ENCODE results near the gene TBC1D22A. TPM values are rescaled to one million over a fixed set of nuclear protein-coding genes. Genes with fewer than 3 reads are reported as not detected.

Gene TBC1D22A
- total and polyA plus RNA-seq, 8 donors = 12.0 to 17.6 (median 15.3) TPM

- no peak for TF ChIP-seq CTCF (IDR thresholded peaks at IDR 0.05)
- Histone ChIP-seq H3K36me3 (no peaks in the 10 kb centered on the region), H3K27ac (peak overlapping the region in 1 of 4 donors; percentile 68), H3K4me3 (no peak overlapping the region), H3K9me3 (no peaks in the 10 kb centered on the region), H3K4me1 (peaks cover 21 to 35% (median 34%) of the 10 kb centered on the region in 3 donors), H3K27me3 (no peaks in the 10 kb centered on the region)
- DNase-seq (no peak), ATAC-seq (no peak), FAIRE-seq (no peak)
- whole genome bisulfite sequencing, 2 donors = 67 to 69% methylated on average over 13 of the region's 13 CpGs
- intact Hi-C loops (cut with DNase I) = no loop called here
These were observed 232.5 kb downstream of the TBC1D22A start for GRCh38 chr22:46994983-46995382.

- intact Hi-C loops (cut with DNase I) = no loop called here
- Histone ChIP-seq H3K4me3 (no peak overlapping the region), H3K36me3 (no peaks in the 10 kb centered on the region), H3K27me3 (no peaks in the 10 kb centered on the region), H3K4me1 (peaks cover 21 to 35% (median 34%) of the 10 kb centered on the region in 3 donors), H3K9me3 (no peaks in the 10 kb centered on the region), H3K27ac (no peak overlapping the region)
- FAIRE-seq (no peak), DNase-seq (no peak), ATAC-seq (no peak)
- no peak for TF ChIP-seq CTCF (IDR thresholded peaks at IDR 0.05)
- WGBS, 2 donors = 89 to 90% methylated on average over 24 of the region's 24 CpGs
These were observed 233.3 kb downstream of the TBC1D22A start for GRCh38 chr22:46995501-46996360.

- 55 to 61% methylated on average over 11 of the region's 11 CpGs for WGBS, 2 donors
- peaks cover 21 to 35% (median 34%) of the 10 kb centered on the region in 3 donors for H3K4me1 ChIP-seq
- H3K9me3 ChIP-seq = no peaks in the 10 kb centered on the region
- TF ChIP-seq CTCF (IDR thresholded peaks at IDR 0.05) = no peak
- H3K4me3 ChIP-seq = no peak overlapping the region
- H3K27ac ChIP-seq = no peak overlapping the region
- FAIRE-seq (no peak), DNase-seq (peak in 3 of 6 donors; percentile 47 to 77 (median 60)), ATAC-seq (peak; percentile 35 to 68 (median 42))
- intact Hi-C loops (cut with DNase I) = no loop called here
- H3K36me3 ChIP-seq = no peaks in the 10 kb centered on the region
- no peaks in the 10 kb centered on the region for H3K27me3 ChIP-seq
These were observed 234.3 kb downstream of the TBC1D22A start for GRCh38 chr22:46996595-46997310.

- H3K27ac ChIP-seq = no peak overlapping the region
- H3K27me3 ChIP-seq = no peaks in the 10 kb centered on the region
- no peak for TF ChIP-seq CTCF (IDR thresholded peaks at IDR 0.05)
- FAIRE-seq (no peak), ATAC-seq (peak; percentile 7 to 15 (median 10)), DNase-seq (no peak)
- H3K4me1 ChIP-seq = peaks cover 21 to 35% (median 34%) of the 10 kb centered on the region in 3 donors
- H3K9me3 ChIP-seq = no peaks in the 10 kb centered on the region
- intact Hi-C loops (cut with DNase I) = no loop called here
- no peaks in the 10 kb centered on the region for H3K36me3 ChIP-seq
- no peak overlapping the region for H3K4me3 ChIP-seq
- WGBS, 2 donors = 70% methylated on average over 15 of the region's 15 CpGs
These were observed 235.0 kb downstream of the TBC1D22A start for GRCh38 chr22:46997311-46997970.
